Measurements from ENCODE around the gene POLDIP3.
"Not testable (repeated sequence)": the region's sequence is repeated elsewhere in the genome, so short reads cannot be mapped to it uniquely, and the experiment has no call there.

POLDIP3 gene

DNA sequence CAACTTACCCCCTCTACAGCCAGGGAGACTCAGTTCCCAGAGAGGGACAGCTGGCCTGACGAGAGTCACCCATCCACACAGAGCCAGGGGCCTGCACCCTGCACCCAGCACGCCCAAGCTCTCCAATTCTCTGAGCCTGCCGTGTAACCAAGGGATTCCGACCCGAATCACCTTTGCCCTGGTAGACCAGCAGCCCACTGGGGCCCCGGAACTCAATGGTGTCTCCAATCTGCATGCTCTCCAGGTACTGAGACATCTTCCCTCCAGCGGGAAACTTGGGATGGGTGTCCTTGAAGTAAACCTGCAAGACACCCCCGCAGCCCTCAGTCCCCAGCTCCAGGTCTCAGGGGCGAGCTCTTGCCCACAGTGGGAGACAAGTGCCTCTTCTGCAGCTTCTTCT is 13.3 kb upstream of the POLDIP3 start:
- no peaks in the 10 kb centered on the region for H3K4me1 Mint-ChIP-seq (ENCODE audit: low read depth)
- H3K36me3 Mint-ChIP-seq = no peaks in the 10 kb centered on the region
- no peak overlapping the region for H3K4me3 Mint-ChIP-seq
- no peaks in the 10 kb centered on the region for H3K27me3 Mint-ChIP-seq
- no peaks in the 10 kb centered on the region for H3K9me3 Mint-ChIP-seq (ENCODE audit: low read depth)
- no peak overlapping the region for H3K27ac Mint-ChIP-seq

DNA sequence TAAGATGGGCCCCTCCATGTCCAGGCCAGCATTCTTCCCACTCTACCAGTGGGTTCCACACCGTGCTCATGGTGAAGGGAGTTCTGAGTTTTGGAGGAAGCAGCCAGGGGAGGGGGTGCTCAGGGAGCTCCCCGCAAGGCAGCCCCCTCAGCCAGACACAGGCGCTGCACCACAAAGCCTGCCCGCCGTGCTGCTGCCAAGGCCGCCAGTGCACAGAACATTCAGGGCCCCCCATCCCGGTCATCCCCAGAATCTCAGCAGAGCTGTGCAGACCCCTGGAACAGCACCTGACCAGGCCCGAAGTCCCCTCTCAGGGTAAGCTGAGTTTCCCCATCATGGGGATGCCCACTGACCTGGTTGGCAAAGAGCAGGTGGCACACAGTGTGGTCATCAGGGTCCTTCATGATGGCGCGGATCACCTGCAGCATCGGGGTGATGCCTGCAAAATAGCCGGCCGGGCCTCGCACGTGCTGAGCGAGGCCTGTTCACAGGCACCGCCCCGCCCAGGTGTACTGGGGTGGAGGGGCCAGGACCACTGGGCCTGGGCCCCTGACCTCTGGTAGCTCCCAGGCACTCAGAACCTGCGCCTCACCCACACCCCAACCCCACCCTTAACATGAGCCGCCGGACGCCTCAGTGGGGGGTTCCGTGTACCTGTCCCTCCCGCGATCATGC is 12.4 kb upstream of the POLDIP3 start:
- Mint-ChIP-seq H3K27ac (no peak overlapping the region), H3K9me3 (ENCODE audit: low read depth) (no peaks in the 10 kb centered on the region), H3K4me3 (no peak overlapping the region)

DNA sequence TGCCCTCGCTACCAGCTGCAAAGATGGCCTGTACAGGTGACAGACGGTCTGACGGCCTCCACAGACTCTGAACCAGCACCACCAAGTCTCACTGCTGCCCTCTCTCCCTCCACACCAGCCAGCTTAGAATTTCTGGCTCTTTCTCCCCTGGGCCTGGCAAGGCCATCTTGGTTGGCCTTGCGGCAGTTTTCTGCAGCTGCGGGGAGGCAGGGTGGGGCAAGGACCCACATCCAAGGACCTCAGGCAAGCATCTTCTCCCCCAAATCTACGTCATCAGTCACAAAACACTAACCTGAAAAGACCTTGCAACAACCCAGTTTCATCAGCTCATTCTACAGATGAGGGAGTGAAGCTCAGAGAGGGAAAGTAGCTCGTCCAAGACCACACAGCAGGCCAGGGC is 11.7 kb upstream of the POLDIP3 start:
- Mint-ChIP-seq H3K4me3 (no peak overlapping the region), H3K9me3 (ENCODE audit: low read depth) (no peaks in the 10 kb centered on the region), H3K27me3 (no peaks in the 10 kb centered on the region), H3K4me1 (ENCODE audit: low read depth) (peaks cover 2% of the 10 kb centered on the region), H3K36me3 (no peaks in the 10 kb centered on the region), H3K27ac (peak overlapping the region; percentile 12)

More for the DNA sequence above, 12.4 kb upstream of the POLDIP3 start:
- no peaks in the 10 kb centered on the region for H3K4me1 Mint-ChIP-seq (ENCODE audit: low read depth)
- no peaks in the 10 kb centered on the region for H3K36me3 Mint-ChIP-seq
- no peaks in the 10 kb centered on the region for H3K27me3 Mint-ChIP-seq

DNA sequence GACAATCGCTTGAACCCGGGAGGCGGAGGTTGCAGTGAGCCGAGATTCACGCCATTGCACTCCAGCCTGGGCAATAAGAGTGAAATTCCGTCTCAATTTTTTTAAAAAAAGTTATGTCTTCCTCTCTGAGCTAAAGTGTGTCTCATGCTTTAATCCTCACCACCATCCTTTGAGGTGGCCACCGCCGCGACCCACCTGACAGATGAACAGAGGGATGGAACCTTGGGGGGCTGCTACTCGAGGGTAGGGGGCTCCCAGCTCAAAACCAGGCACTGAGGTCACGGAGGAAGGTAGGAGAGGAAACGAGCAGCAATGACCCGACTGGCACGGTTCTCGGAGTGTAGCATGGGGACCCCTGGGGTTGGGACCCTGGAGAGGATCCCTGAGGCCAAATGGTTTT is 10.7 kb upstream of the POLDIP3 start:
- H3K27ac Mint-ChIP-seq = no peak overlapping the region

DNA sequence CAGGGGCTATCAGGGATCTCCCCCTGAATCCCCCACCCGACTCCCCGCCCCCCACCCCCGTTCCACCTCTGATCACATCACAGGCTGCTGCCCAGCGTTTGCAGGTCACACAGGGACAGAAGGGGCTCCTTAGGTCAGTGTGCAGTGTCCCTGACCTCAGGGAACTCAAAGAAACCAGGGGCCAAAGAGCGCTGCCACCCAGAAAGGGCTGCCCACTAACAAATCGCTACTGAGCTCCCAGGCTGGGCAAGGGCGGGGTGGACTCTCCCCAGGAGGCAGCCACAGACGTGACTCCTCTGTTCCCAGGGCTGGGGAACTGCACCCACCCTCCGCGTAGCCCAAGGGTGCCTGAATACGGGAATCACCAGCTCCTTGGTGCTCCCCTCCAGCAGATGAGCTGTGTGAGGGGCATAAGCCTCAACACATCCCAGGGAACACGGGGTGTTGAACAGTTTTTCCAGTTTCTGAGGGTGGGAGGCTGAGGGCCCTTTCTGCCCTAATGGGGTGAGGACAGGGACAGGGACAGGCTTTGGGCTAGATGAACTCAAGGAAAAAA is 9.9 kb upstream of the POLDIP3 start:
- Mint-ChIP-seq H3K9me3 (ENCODE audit: low read depth) (no peaks in the 10 kb centered on the region), H3K4me1 (ENCODE audit: low read depth) (peaks cover 4% of the 10 kb centered on the region), H3K27ac (no peak overlapping the region), H3K4me3 (no peak overlapping the region), H3K27me3 (no peaks in the 10 kb centered on the region), H3K36me3 (no peaks in the 10 kb centered on the region)

More for the DNA sequence above, 10.7 kb upstream of the POLDIP3 start:
- Mint-ChIP-seq H3K4me3 (no peak overlapping the region), H3K4me1 (ENCODE audit: low read depth) (peaks cover 4% of the 10 kb centered on the region), H3K27me3 (no peaks in the 10 kb centered on the region), H3K9me3 (ENCODE audit: low read depth) (no peaks in the 10 kb centered on the region), H3K36me3 (no peaks in the 10 kb centered on the region)

DNA sequence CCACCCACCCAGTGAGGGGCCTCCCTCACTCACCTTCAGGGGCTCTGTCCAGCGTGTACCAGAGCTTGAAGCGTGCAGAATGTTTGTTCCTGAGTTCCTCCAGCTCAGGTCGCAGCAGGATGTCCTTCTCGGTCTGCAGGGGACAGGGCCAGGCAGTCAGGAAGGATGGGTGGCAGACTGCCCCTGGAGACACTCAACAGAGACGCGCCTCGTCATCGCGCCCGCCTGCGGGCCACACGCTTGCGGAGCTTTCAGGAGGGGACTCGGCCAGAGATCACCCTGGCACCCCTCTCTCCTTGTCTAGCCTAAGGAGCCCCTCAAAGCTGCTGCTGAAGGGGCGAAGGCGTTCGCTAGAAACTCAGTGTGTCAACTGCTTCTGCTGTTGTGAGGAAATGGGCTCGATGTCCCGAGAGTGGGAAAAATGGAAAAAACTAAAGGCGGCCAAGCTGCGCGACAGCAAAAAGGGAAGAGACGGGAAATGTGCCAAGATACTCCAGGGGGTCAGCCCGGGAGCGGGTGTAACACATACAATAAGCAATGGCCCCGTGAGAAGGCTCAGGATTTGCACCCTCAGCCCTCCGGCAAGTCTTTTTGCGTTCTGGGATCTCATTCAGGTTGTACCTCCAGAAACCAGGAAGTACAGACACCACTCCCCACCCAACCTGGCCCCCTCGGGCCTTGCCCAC is 9.2 kb upstream of the POLDIP3 start:
- H3K4me1 Mint-ChIP-seq (ENCODE audit: low read depth) = peaks cover 4% of the 10 kb centered on the region
- no peaks in the 10 kb centered on the region for H3K27me3 Mint-ChIP-seq
- no peak overlapping the region for H3K4me3 Mint-ChIP-seq
- no peak overlapping the region for H3K27ac Mint-ChIP-seq
- no peaks in the 10 kb centered on the region for H3K9me3 Mint-ChIP-seq (ENCODE audit: low read depth)
- H3K36me3 Mint-ChIP-seq = no peaks in the 10 kb centered on the region

DNA sequence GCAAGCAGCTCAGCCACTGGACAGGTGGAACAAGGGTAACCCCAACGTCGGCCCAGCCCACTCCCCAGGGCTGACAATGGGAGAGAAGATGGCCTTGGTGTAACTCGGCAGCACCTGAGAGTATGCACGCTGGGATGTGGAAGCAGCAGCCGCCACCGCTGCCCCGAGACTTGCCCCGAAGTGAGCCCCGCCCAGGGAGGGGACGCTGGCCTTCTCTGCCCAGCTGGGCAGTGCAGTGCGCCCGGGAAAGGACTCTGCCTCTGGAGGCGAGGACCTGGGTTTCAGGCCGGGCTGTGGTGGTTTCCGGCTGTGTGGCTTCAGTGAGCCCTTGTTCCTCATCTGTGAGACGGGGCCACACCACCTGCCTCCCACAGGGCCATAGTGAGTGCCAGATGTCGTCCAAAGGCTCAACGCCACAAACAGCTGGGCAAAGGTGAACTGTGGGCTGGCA is 8.6 kb upstream of the POLDIP3 start:
- Mint-ChIP-seq H3K27me3 (no peaks in the 10 kb centered on the region), H3K36me3 (no peaks in the 10 kb centered on the region), H3K4me1 (ENCODE audit: low read depth) (peaks cover 4% of the 10 kb centered on the region), H3K9me3 (ENCODE audit: low read depth) (no peaks in the 10 kb centered on the region), H3K4me3 (no peak overlapping the region), H3K27ac (no peak overlapping the region)

DNA sequence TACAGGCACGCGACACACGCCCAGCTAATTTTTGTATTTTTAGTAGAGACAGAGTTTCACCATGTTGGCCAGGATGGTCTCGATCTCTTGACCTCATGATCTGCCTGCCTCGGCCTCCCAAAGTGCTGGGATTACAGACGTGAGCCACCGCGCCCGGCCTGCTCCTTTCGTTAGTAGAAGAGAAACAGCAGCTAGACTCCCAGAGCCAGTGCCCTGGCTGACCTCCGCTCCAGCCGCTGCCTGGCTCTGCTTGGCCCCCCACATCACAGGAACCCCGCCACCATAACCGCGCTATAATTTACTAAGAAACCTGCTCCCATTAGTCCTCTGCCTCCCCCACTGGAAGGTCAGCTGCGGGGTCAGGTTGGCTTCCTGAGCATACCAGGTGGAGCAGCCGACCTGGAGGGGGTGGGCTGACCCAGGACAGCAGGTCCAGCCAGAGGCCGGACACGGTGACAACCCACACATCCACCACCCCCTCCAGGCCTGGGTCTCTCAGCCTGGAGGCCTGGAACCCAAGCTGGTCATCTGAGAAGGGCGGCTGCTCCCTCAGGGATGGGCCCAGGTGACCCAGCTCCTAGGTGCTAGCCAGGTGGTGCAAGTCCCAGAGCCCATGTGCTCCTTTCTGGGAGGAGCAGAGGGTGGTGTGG is 7.5 kb upstream of the POLDIP3 start:
- H3K4me1 Mint-ChIP-seq (ENCODE audit: low read depth) = peaks cover 4% of the 10 kb centered on the region
- no peak overlapping the region for H3K4me3 Mint-ChIP-seq
- H3K36me3 Mint-ChIP-seq = no peaks in the 10 kb centered on the region
- H3K27me3 Mint-ChIP-seq = no peaks in the 10 kb centered on the region
- H3K27ac Mint-ChIP-seq = no peak overlapping the region
- no peaks in the 10 kb centered on the region for H3K9me3 Mint-ChIP-seq (ENCODE audit: low read depth)

DNA sequence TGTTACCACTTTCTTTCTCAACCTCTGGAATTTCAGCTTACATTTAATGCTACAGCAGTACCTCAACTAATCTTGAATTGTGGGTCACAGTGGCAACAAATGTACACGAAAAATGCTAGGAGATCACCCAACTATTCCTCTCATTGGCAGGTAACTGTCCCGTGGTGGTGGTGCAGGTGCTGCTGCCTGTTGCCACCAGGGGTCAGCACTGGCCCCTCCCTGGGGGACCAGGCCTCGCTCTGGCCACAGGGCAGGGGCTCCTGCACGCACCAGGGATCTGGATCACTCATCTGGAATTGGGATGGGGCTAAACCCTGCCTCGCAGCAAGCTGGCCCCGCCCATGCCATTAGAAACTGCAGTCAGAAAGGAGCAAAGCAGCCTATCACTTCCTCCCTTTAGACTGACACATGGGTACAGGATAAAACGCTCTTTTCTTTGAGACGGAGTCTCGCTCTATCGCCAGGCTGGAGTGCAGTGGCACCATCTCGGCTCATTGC is 6.9 kb upstream of the POLDIP3 start:
- H3K9me3 Mint-ChIP-seq (ENCODE audit: low read depth) = no peaks in the 10 kb centered on the region
- H3K4me3 Mint-ChIP-seq = no peak overlapping the region
- H3K4me1 Mint-ChIP-seq (ENCODE audit: low read depth) = peaks cover 6% of the 10 kb centered on the region
- H3K27me3 Mint-ChIP-seq = no peaks in the 10 kb centered on the region
- peak overlapping the region; percentile 17 for H3K27ac Mint-ChIP-seq
- no peaks in the 10 kb centered on the region for H3K36me3 Mint-ChIP-seq

DNA sequence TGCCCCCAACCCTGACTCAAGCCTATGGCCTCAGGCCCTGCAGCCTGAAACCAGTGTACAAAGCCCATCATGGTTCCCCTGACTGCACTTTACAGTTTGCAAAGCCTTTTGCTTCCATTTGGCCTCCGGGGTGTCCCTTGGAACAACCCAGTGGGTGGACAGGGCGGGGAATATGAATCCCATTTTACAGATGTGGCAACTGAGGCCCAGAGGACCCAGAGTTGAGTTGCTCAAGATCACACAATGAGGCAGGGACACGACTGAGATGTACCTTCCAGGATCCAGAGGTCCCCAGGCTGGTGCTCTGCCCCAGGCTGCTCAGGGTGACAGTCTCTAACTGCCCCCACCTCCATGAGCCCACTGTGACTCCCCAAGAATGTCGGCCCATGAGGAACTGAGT is 5.4 kb upstream of the POLDIP3 start:
- no peak overlapping the region for H3K27ac Mint-ChIP-seq
- H3K27me3 Mint-ChIP-seq = no peaks in the 10 kb centered on the region
- H3K9me3 Mint-ChIP-seq (ENCODE audit: low read depth) = no peaks in the 10 kb centered on the region
- H3K36me3 Mint-ChIP-seq = no peaks in the 10 kb centered on the region
- no peak overlapping the region for H3K4me3 Mint-ChIP-seq
- peaks cover 16% of the 10 kb centered on the region for H3K4me1 Mint-ChIP-seq (ENCODE audit: low read depth)

DNA sequence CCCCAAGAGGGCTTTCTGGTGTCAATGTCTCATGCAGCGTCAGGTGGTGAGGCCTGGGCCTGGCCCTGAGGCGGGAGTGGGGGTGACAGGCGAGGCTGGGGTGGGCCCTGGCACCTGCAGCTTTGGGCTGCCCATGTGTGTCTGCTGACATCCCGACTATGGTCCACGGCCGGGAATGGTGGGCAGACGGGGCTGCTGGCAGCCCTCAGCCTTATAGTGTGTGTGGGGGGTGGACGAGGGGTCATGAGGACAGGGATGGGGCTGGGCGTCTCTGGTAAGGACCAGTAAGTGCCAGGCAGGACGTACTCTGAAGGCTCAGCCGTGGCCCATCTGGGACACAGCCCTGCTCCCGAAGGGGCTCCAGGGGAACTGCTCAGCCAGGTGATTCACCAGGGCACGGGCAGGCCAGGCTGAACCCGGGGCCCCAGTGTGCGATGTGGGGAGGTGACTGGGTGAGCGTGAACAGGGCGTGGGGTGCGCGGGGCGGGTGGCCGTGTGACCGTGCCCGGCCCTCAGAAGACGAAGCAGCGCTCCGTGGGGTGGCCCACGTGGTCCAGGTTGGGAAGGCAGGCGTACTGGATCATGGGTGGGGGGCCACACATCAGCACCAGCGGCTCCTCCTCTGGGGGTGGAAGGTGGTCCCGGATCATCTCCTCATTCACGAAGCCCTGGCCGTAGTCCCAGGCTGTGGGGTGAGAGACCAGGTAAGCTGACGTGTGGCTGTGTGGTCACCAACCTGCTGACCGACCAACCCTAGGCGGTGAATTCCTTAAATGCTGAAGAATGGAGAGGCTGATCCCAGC is 4.8 kb upstream of the POLDIP3 start:
- Mint-ChIP-seq H3K27ac (no peak overlapping the region), H3K4me1 (ENCODE audit: low read depth) (peaks cover 17% of the 10 kb centered on the region), H3K4me3 (no peak overlapping the region), H3K36me3 (no peaks in the 10 kb centered on the region), H3K9me3 (ENCODE audit: low read depth) (no peaks in the 10 kb centered on the region), H3K27me3 (no peaks in the 10 kb centered on the region)

DNA sequence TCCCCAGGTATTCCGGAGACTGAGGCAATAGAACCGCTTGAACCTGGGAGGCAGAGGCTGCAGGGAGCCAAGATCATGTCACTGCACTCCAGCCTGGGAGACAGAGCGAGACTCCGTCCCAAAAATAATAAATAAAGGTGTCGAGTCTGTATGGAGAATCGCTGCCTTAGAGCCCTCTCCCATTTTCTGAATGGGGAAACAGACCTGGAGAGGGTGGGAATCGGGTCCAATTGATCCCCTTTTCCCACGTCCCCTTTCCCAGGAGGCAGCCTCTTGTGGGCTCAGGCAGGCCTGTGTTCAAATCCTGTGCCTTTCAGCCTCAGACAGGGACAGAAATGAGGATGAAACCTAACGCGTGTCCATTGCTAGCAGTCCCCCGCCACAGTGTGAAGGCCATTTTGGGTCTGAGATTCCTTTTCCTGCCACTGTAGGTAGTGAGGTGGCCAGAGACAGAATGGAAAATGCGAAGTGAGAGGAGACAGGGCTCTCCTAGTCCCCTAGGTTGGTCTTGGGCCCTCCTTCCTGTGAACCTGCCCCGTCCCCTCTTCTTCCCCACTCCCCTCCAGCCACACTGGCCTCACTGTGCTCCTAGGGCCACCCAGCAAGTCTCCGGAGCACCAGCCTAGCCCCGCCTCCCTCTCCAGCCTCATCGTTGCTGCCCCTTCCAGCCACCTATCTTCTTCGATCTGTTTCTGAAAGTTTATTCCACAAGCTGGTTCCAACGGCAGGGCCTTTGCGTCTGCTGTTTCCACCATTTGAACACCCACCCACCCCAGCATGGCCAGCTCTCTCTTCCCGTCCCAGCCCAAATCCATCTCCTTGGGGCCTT is 2.7 kb upstream of the POLDIP3 start:
- H3K4me1 Mint-ChIP-seq (ENCODE audit: low read depth) = peaks cover 30% of the 10 kb centered on the region
- H3K27me3 Mint-ChIP-seq = no peaks in the 10 kb centered on the region
- H3K4me3 Mint-ChIP-seq = peak overlapping the region; percentile 28
- H3K27ac Mint-ChIP-seq = peak overlapping the region; percentile 61
- peaks cover 6% of the 10 kb centered on the region for H3K36me3 Mint-ChIP-seq
- no peaks in the 10 kb centered on the region for H3K9me3 Mint-ChIP-seq (ENCODE audit: low read depth)

DNA sequence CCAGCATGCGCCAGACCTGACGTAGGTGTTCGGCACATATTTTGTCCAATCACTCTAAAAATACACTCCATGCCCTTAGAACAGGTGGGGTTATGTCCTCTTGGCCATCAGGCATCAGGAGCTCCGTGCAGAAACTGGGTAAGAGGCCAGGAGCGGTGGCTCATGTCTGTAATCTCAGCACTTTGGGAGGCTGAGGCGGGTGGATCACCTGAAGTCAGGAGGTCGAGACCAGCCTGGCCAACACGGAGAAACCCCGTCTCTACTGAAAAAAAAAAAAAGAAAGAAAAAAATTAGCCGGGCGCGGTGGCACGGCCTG is 1.1 kb upstream of the POLDIP3 start:
- H3K36me3 Mint-ChIP-seq; H3K27me3 Mint-ChIP-seq; H3K9me3 Mint-ChIP-seq (ENCODE audit: low read depth): not testable (repeated sequence)
- H3K27ac Mint-ChIP-seq = peak overlapping the region; percentile 100
- H3K4me1 Mint-ChIP-seq (ENCODE audit: low read depth) = peaks cover 40% of the 10 kb centered on the region
- peak overlapping the region; percentile 95 for H3K4me3 Mint-ChIP-seq

All from activated naive CD8-positive, alpha-beta T cell (primary cell).